Prostate gland (tissue), 2 donors: ENCODE results near the gene MYCL. TPM values are rescaled to one million over a fixed set of nuclear protein-coding genes. Genes with fewer than 3 reads are reported as not detected.

Source experiments
- DNase-seq: peaks from one replicate; pipeline ENCODE4 v3.0.0-alpha.2; 2019; ENCODE audit warnings: low spot score
- H3K27ac ChIP-seq, 2 donors: fragments of 200-600 bp; sonication (generic); 2 replicates each; pipeline ENCODE4 v1.5.1; 2017 to 2019
- H3K27me3 ChIP-seq: fragments of 200-600 bp; sonication (generic); replicated peaks from 2 replicates; pipeline ENCODE4 v1.5.1; 2019; ENCODE audit not compliant: insufficient read depth
- H3K36me3 ChIP-seq, 2 donors: fragments of 200-600 bp; sonication (generic); 1 replicate in 1 of 2; 2 replicates in 1 of 2; pipeline versions ENCODE4 v1.5.1 to v1.8.1; 2017 to 2019
- H3K4me1 ChIP-seq: fragments of 200-600 bp; sonication (generic); replicated peaks from 2 replicates; pipeline ENCODE4 v1.5.1; 2019
- H3K4me3 ChIP-seq, 2 donors: fragments of 200-600 bp; sonication (generic); 2 replicates each; pipeline ENCODE4 v1.5.1; 2017 to 2019
- H3K9me3 ChIP-seq: fragments of 200-600 bp; sonication (generic); 2 replicates; pipeline ENCODE4 v1.5.1; 2017
- POLR2A ChIP-seq: fragments of 450-650 bp; IDR thresholded peaks from one replicate; pipeline ENCODE4 v1.6.1; 2016; ENCODE audit warnings: antibody characterized with exemption, mild to moderate bottlenecking
- POLR2AphosphoS5 ChIP-seq: sonication (generic); formaldehyde crosslinking; IDR thresholded peaks from one replicate; pipeline ENCODE4 v1.6.1; 2017; ENCODE audit warnings: antibody characterized with exemption
- WGBS: methylation state at CpG from one replicate; pipeline ENCODE4 v1.1.5; 2018; 5-methylcytosine and 5-hydroxymethylcytosine counted together
- intact Hi-C: fragments of 100-400 bp; cut with DNase I; formaldehyde crosslinking; loops from one replicate; pipeline ENCODE4 v1.14.2; 2022
- total RNA-seq, 2 donors: library from RNA; depleted of rRNA; stranded (reverse); fragments of >200 nt; gene quantifications; one replicate each; pipeline ENCODE4 v1.1.0, GENCODE V29; 2016
- TF ChIP-seq, protein P1 (sequence below), 4 experiments: fragments of 200-600 bp in 2 of 4; fragments of 450-650 bp in 2 of 4; sonication (generic) in 2 of 4; IDR thresholded peaks; 1 replicate in 3 of 4; 2 replicates in 1 of 4; pipeline ENCODE4 v1.5.1; 2016 to 2019; ENCODE audit warnings: antibody characterized with exemption in 4 of 4, mild to moderate bottlenecking in 2 of 4, moderate library complexity in 2 of 4

Gene MYCL
- total RNA-seq, 2 donors from 2014 or later: 14.5 to 19.7 TPM

DNA sequence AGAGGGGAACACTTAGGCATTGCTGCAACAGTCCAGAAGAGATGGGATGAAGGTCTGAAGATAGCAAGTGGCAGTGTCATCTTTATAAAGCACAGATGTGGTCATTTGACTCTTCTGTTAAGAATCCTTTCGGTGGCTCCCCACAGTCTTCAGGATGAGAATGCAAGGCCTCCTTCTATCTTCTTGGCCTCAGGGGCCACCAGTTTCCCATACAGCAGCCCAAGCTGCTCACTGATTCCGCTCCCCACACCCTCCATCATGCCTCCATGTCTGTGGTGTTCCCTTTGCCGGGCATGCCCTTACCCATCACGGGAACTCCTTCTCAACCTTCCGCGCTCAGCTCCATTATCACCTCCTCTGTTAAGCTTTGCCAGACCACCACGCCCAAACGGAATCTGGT, 37.1 kb upstream of the MYCL start:
- no peak overlapping the region for H3K27ac ChIP-seq
- intact Hi-C loops: no loop called here
- TF ChIP-seq, protein P1, sequence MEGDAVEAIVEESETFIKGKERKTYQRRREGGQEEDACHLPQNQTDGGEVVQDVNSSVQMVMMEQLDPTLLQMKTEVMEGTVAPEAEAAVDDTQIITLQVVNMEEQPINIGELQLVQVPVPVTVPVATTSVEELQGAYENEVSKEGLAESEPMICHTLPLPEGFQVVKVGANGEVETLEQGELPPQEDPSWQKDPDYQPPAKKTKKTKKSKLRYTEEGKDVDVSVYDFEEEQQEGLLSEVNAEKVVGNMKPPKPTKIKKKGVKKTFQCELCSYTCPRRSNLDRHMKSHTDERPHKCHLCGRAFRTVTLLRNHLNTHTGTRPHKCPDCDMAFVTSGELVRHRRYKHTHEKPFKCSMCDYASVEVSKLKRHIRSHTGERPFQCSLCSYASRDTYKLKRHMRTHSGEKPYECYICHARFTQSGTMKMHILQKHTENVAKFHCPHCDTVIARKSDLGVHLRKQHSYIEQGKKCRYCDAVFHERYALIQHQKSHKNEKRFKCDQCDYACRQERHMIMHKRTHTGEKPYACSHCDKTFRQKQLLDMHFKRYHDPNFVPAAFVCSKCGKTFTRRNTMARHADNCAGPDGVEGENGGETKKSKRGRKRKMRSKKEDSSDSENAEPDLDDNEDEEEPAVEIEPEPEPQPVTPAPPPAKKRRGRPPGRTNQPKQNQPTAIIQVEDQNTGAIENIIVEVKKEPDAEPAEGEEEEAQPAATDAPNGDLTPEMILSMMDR (IDR thresholded peaks at IDR 0.05): no peak
- TF ChIP-seq POLR2AphosphoS5 (no peak), POLR2A (no peak)

GRCh38 chr1:39936724-39937491, 35.2 kb upstream of the MYCL start:
- no peak for DNase-seq
- intact Hi-C loops: no loop called here
- H3K27ac ChIP-seq: no peak overlapping the region
- H3K4me1 ChIP-seq: peaks cover 5% of the 10 kb centered on the region
- no peak overlapping the region for H3K4me3 ChIP-seq
- H3K36me3 ChIP-seq: no peaks in the 10 kb centered on the region
- H3K27me3 ChIP-seq: no peaks in the 10 kb centered on the region
- TF ChIP-seq POLR2A (no peak), POLR2AphosphoS5 (no peak)
- TF ChIP-seq, protein P1 (IDR thresholded peaks at IDR 0.05): no peak
- no peaks in the 10 kb centered on the region for H3K9me3 ChIP-seq
- WGBS: 95% methylated on average over 2 of the region's 2 CpGs

More for the DNA sequence above, 37.1 kb upstream of the MYCL start:
- H3K9me3 ChIP-seq: no peaks in the 10 kb centered on the region
- peaks cover 5% of the 10 kb centered on the region for H3K4me1 ChIP-seq
- no peak for DNase-seq
- H3K36me3 ChIP-seq: no peaks in the 10 kb centered on the region
- H3K27me3 ChIP-seq: no peaks in the 10 kb centered on the region
- H3K4me3 ChIP-seq: no peak overlapping the region
- 92% methylated on average over 8 of the region's 8 CpGs for WGBS

GRCh38 chr1:39933956-39934941, 32.5 kb upstream of the MYCL start:
- peak; percentile 42 for DNase-seq
- TF ChIP-seq, protein P1 (IDR thresholded peaks at IDR 0.05): no peak
- TF ChIP-seq POLR2A (no peak), POLR2AphosphoS5 (peak; percentile 66)
- Histone ChIP-seq H3K9me3 (no peaks in the 10 kb centered on the region), H3K4me1 (peaks cover 5% of the 10 kb centered on the region), H3K4me3 (no peak overlapping the region), H3K36me3 (no peaks in the 10 kb centered on the region), H3K27ac (peak overlapping the region in 1 of 2 donors; percentile 39), H3K27me3 (no peaks in the 10 kb centered on the region)
- intact Hi-C loops: no loop called here
- 53% methylated on average over 12 of the region's 12 CpGs for WGBS

DNA sequence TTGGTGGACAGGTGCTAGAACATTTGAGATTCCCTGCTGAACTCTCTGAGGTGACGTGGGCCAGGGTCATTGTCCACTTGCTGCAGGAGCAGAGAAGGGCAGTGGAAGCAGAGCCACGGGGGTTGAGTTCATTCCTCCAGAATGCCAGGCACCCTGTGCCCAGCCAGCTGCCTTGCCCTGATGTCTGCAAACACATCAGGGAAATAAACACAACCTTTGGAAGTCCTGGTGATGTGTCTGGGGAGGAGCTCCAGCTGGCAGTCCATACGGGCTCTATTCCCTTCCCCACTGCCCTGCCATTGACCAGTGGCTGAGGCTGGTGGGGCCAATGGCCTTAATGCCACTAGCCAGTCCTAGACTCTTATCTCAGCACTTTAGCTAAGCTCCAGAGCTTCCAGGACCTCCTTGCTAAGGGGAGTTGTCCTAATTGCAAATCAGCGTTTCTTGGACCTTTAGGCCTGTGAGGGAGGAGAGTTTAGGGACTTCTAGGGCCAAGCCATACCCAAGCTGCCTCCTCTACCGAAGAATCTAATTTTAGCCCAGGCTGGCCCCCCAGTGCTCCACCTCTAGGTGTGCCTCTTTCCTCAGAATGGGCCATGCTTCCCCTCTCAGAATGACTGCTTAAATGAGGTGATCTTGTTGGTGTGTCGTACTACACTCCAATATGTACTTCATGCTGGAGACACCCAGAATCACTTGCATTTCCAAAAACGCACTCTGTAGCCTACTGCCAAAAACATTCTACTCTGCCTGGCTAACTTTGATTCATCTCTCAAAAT, 27.3 kb upstream of the MYCL start:
- H3K36me3 ChIP-seq: no peaks in the 10 kb centered on the region

DNA sequence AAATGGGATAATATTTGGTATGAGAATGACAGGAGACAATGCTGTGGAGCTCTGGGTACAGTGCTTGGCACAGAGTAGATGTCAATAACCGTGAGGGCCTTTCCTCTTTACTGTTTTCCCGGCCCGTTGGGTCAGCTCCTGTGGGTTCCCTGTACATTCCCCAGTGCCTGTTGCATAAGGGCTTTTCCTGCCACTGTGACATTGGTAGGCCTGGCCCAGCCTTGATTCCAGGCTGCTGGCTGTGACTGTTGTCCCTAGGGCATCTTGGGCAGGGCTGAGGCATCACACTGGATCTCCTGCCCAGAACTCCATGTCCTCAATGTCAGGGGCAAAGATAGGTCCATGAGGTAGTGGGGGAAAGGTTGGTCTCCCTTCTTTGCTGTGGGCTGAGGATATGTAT, 25.8 kb upstream of the MYCL start:
- Histone ChIP-seq H3K27ac (peak overlapping the region in 1 of 2 donors; percentile 63), H3K4me1 (no peaks in the 10 kb centered on the region), H3K9me3 (no peaks in the 10 kb centered on the region), H3K27me3 (no peaks in the 10 kb centered on the region), H3K36me3 (no peaks in the 10 kb centered on the region), H3K4me3 (no peak overlapping the region)
- TF ChIP-seq, protein P1 (IDR thresholded peaks at IDR 0.05): no peak
- TF ChIP-seq POLR2AphosphoS5 (no peak), POLR2A (no peak)
- WGBS: 46% methylated on average over 3 of the region's 3 CpGs
- DNase-seq: no peak
- intact Hi-C loops: no loop called here

More for the DNA sequence above, 27.3 kb upstream of the MYCL start:
- intact Hi-C loops: no loop called here
- no peak for DNase-seq
- TF ChIP-seq POLR2A: no peak
- Histone ChIP-seq H3K4me3 (no peak overlapping the region), H3K27ac (no peak overlapping the region), H3K9me3 (no peaks in the 10 kb centered on the region), H3K4me1 (peaks cover under 1% of the 10 kb centered on the region), H3K27me3 (no peaks in the 10 kb centered on the region)
- 74% methylated on average over 7 of the region's 7 CpGs for WGBS
